Upper lobe of left lung (tissue), 4 donors: ENCODE measurements around the gene TIMM23.
"Not testable (repeated sequence)": the region's sequence is repeated elsewhere in the genome, so short reads cannot be mapped to it uniquely, and the experiment has no call there.

Source experiments
- EP300 ChIP-seq, 4 donors: sonication (generic); formaldehyde crosslinking; IDR thresholded peaks; one replicate each; pipeline ENCODE4 v1.5.1; 2017; ENCODE audit warnings: antibody characterized with exemption in 4 of 4, control low read depth in 2 of 4
- POLR2A ChIP-seq, 4 donors: fragments of 450-650 bp; IDR thresholded peaks; one replicate each; pipeline ENCODE4 v1.5.1; 2016 to 2017; ENCODE audit warnings: antibody characterized with exemption in 4 of 4, mild to moderate bottlenecking in 2 of 4
- POLR2AphosphoS5 ChIP-seq, 2 donors: sonication (generic); formaldehyde crosslinking; IDR thresholded peaks; one replicate each; pipeline ENCODE4 v1.5.1; 2017; ENCODE audit warnings: antibody characterized with exemption in 2 of 2
- TF ChIP-seq, protein P1 (sequence below), 6 experiments: fragments of 450-650 bp in 4 of 6; fragments of 200-600 bp in 2 of 6; sonication (generic) in 2 of 6; IDR thresholded peaks; one replicate each; pipeline ENCODE4 v1.5.1; 2016 to 2019; ENCODE audit warnings: antibody characterized with exemption in 6 of 6

DNA sequence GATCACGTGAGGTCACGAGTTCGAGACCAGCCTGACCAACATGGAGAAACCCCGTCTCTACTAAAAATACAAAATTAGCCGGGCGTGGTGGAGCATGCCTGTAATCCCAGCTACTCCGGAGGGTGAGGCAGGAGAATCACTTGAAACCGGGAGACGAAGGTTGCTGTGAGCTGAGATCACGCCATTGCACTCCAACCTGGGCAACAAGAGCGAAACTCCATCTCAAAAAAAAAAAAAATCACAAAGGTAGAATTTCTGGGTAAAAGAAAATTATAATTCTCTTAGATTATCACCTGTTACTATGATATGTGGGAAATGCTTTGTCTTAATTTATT lies 77.2 kb downstream of the TIMM23 start:
- TF ChIP-seq POLR2A, EP300, POLR2AphosphoS5 (IDR thresholded peaks at IDR 0.05): not testable (repeated sequence)
- TF ChIP-seq, protein P1, sequence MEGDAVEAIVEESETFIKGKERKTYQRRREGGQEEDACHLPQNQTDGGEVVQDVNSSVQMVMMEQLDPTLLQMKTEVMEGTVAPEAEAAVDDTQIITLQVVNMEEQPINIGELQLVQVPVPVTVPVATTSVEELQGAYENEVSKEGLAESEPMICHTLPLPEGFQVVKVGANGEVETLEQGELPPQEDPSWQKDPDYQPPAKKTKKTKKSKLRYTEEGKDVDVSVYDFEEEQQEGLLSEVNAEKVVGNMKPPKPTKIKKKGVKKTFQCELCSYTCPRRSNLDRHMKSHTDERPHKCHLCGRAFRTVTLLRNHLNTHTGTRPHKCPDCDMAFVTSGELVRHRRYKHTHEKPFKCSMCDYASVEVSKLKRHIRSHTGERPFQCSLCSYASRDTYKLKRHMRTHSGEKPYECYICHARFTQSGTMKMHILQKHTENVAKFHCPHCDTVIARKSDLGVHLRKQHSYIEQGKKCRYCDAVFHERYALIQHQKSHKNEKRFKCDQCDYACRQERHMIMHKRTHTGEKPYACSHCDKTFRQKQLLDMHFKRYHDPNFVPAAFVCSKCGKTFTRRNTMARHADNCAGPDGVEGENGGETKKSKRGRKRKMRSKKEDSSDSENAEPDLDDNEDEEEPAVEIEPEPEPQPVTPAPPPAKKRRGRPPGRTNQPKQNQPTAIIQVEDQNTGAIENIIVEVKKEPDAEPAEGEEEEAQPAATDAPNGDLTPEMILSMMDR (IDR thresholded peaks at IDR 0.05), result not testable (repeated sequence)
